ENCODE results near the gene SORL1. TPM values are rescaled to one million over a fixed set of nuclear protein-coding genes. Genes with fewer than 3 reads are reported as not detected.

Gene SORL1
- total RNA-seq, 4 donors from 2014 or later, result 7.1 to 12.6 (median 10.6) TPM

DNA sequence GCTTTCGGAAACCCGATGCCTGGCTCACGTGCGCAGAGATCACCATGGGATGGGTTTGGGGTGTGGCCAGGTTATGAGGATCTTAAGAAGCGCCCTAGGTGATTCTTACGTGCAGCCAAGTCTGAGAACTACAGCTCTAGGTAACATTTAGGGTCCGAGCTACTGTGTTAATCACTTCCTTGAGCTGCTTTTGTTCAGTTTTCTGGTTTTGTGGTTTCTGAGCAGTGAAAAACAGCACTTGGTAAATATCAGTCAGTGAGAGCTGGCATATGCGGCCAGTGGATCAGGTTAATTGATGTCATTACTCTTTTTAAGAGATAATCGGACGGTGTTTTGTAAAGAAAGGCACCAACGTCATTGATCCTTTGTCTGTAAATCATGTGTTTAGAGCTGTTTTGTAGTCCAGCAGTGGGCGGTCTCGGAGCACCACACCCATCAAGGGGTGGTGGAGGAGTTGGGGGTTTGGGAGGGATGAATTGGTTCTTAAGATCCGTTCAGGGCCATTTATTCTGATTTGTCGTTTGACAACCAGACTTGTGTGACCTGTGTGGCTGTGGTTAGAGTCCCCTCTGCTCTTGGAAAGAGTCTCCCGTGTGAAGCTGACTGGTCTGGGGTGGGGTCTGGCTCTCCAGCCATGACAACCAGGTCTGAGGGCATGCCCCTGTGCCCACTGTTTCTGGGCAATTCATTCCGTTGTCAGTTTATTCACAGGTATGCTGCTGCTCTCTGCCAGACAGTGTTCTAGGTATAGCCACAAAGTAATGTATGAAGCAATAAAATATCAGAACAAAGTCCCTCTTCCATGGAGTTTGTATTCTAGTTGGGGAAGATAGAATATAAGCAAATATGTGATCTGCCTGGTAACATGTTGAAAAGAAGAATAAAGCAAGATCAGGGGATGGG, 62.6 kb downstream of the SORL1 start:
- no peak for ATAC-seq
- TF ChIP-seq EP300 (IDR thresholded peaks at IDR 0.05) (no peak), POLR2A (IDR thresholded peaks at IDR 0.05) (no peak), POLR2AphosphoS5 (IDR thresholded peaks at IDR 0.05) (no peak)
- no peak overlapping the region for H3K27ac ChIP-seq
- no peaks in the 10 kb centered on the region for H3K9me3 ChIP-seq
- 87 to 93% methylated on average over 3 to 10 of the region's 17 CpGs for WGBS, 2 donors (ENCODE audit: low coverage in 1 of 2)
- H3K27me3 ChIP-seq, result no peaks in the 10 kb centered on the region
- peaks cover 0 to 16% of the 10 kb centered on the region in 2 donors for H3K36me3 ChIP-seq
- H3K4me1 ChIP-seq, result no peaks in the 10 kb centered on the region
- H3K4me3 ChIP-seq, result no peak overlapping the region

DNA sequence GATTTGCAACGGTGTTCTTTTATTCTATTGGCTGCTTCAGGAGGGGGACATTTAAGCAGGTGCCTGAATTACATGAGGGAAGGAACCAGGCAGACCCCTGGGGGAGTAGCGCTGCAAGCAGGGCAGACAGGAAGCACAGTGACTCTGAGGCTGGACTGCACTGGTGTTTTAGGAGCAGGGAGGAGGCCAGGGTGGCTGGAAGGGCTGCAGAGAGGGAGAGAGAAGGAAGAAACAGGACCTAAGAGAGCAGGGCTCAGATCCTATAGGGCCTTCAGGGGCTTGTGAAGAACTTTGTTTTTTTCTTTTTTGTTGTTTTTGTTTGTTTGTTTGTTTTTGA, 63.2 kb downstream of the SORL1 start:
- Histone ChIP-seq H3K36me3 (peaks cover 0 to 16% of the 10 kb centered on the region in 2 donors), H3K4me3 (no peak overlapping the region), H3K9me3 (no peaks in the 10 kb centered on the region), H3K27me3 (no peaks in the 10 kb centered on the region), H3K4me1 (no peaks in the 10 kb centered on the region), H3K27ac (no peak overlapping the region)
- TF ChIP-seq, protein P1, sequence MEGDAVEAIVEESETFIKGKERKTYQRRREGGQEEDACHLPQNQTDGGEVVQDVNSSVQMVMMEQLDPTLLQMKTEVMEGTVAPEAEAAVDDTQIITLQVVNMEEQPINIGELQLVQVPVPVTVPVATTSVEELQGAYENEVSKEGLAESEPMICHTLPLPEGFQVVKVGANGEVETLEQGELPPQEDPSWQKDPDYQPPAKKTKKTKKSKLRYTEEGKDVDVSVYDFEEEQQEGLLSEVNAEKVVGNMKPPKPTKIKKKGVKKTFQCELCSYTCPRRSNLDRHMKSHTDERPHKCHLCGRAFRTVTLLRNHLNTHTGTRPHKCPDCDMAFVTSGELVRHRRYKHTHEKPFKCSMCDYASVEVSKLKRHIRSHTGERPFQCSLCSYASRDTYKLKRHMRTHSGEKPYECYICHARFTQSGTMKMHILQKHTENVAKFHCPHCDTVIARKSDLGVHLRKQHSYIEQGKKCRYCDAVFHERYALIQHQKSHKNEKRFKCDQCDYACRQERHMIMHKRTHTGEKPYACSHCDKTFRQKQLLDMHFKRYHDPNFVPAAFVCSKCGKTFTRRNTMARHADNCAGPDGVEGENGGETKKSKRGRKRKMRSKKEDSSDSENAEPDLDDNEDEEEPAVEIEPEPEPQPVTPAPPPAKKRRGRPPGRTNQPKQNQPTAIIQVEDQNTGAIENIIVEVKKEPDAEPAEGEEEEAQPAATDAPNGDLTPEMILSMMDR (IDR thresholded peaks at IDR 0.05), result no peak
- TF ChIP-seq POLR2AphosphoS5 (IDR thresholded peaks at IDR 0.05), result no peak
- TF ChIP-seq EP300 (IDR thresholded peaks at IDR 0.05), result no peak
- TF ChIP-seq POLR2A (IDR thresholded peaks at IDR 0.05), result no peak
- 74 to 92% methylated on average over 2 of the region's 2 CpGs for WGBS, 2 donors (ENCODE audit: low coverage in 1 of 2)
- no peak for ATAC-seq

DNA sequence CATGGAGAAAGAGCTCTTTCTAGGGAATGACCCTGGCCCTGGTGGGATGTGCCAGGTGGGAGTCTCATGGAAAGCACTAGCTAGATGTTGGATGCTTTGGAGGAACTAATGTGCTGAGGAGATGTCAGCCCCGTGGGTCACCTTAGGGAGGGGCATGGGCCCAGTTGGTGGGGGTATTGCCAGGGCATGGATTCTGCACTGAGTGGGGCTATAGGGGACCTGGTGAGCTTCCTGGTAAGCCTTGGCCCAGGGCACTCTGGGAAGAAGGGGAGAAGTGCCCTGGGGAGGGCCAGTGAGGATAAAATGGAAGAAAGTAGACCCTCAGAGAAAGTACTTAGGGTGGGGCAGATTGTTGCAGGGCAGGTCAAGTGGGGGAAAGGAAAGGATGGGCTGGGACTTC, 65.9 kb downstream of the SORL1 start:
- no CpG with 5 or more reads among the region's 1 CpG for WGBS, 2 donors (ENCODE audit: low coverage in 1 of 2)

DNA sequence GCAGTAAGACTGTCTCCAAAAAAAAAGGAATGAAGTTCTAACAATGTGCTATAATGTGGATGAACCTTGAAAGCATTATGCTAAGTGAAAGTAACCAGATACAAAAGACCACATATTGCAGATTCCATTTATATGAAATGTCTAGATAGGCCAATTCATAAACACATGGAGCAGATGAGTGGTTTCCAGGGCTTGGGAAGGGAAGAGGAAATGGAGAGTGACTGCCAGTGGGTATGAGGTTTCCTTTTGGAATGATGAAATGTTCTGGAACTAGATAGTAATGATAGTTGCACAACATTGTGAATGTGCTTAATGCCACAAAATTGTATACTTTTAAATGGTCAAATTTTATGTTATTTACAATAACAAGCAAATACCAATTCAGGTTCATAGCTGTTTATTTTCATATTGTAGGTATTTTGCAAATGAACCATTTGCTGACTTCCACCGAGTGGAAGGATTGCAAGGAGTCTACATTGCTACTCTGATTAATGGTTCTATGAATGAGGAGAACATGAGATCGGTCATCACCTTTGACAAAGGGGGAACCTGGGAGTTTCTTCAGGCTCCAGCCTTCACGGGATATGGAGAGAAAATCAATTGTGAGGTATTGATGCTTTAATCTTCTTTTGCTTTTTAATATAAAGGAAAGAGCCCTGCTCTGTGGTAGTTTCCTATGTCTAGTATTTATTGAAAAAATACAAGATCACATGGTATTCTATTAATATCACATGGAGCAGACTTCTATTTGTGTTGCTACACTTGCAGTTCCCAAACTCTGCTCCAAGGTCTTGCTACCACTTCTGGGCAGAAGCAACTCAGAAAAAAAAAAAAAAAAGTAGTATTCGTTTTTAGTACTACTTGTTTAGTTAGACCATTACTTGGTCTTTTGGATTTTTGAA, 68.4 kb downstream of the SORL1 start:
- H3K27ac ChIP-seq, result no peak overlapping the region

More for the DNA sequence above, 65.9 kb downstream of the SORL1 start:
- TF ChIP-seq, protein P1 (IDR thresholded peaks at IDR 0.05), result no peak
- no peak for TF ChIP-seq POLR2AphosphoS5 (IDR thresholded peaks at IDR 0.05)
- H3K9me3 ChIP-seq, result no peaks in the 10 kb centered on the region
- no peak for ATAC-seq
- H3K4me1 ChIP-seq, result peaks cover 0 to 14% (median 3%) of the 10 kb centered on the region in 3 donors
- no peaks in the 10 kb centered on the region for H3K27me3 ChIP-seq
- peaks cover 0 to 17% of the 10 kb centered on the region in 2 donors for H3K36me3 ChIP-seq
- H3K27ac ChIP-seq, result no peak overlapping the region
- H3K4me3 ChIP-seq, result no peak overlapping the region

More for the DNA sequence above, 68.4 kb downstream of the SORL1 start:
- no peak for TF ChIP-seq POLR2AphosphoS5 (IDR thresholded peaks at IDR 0.05)
- no peak for TF ChIP-seq EP300 (IDR thresholded peaks at IDR 0.05)
- TF ChIP-seq, protein P1 (IDR thresholded peaks at IDR 0.05), result no peak
- no peak for TF ChIP-seq POLR2A (IDR thresholded peaks at IDR 0.05)
- Histone ChIP-seq H3K36me3 (peaks cover 0 to 5% of the 10 kb centered on the region in 2 donors), H3K4me3 (no peak overlapping the region), H3K4me1 (peaks cover 0 to 14% (median 3%) of the 10 kb centered on the region in 3 donors), H3K27me3 (no peaks in the 10 kb centered on the region), H3K9me3 (peaks cover 0 to 7% (median 0%) of the 10 kb centered on the region in 3 donors)
- WGBS, 2 donors (ENCODE audit: low coverage in 1 of 2), result 70 to 86% methylated on average over 3 to 4 of the region's 4 CpGs
- ATAC-seq, result peak; percentile 48

All from gastroesophageal sphincter (tissue), 4 donors.